KMS-11 (cell line): ENCODE results near the gene FAR2.

Experiments
- H2AFZ ChIP-seq: fragments of 200-600 bp; sonication (generic); 2 replicates; pipeline ENCODE4 v1.6.1; 2016; ENCODE audit warnings: antibody characterized with exemption, mixed run types, low read depth
- H3K27ac ChIP-seq: fragments of 200-600 bp; sonication (generic); 2 replicates; pipeline ENCODE4 v1.6.1; 2016; ENCODE audit warnings: mild to moderate bottlenecking, mixed run types
- H3K27me3 ChIP-seq: fragments of 200-600 bp; sonication (generic); 2 replicates; pipeline ENCODE4 v1.6.1; 2017; ENCODE audit warnings: mild to moderate bottlenecking, low read depth, mixed run types, moderate library complexity; ENCODE audit not compliant: insufficient read depth
- H3K36me3 ChIP-seq: fragments of 200-600 bp; sonication (generic); 2 replicates; pipeline ENCODE4 v1.6.1; 2017; ENCODE audit warnings: mild to moderate bottlenecking, mixed run types; ENCODE audit not compliant: insufficient read depth
- H3K4me1 ChIP-seq: fragments of 200-600 bp; sonication (generic); 2 replicates; pipeline ENCODE4 v1.6.1; 2016; ENCODE audit warnings: mild to moderate bottlenecking, low read depth, mixed run types; ENCODE audit not compliant: poor library complexity, severe bottlenecking
- H3K4me2 ChIP-seq: fragments of 200-600 bp; sonication (generic); 2 replicates; pipeline ENCODE4 v1.7.0; 2016; ENCODE audit warnings: mild to moderate bottlenecking, mixed run types
- H3K4me3 ChIP-seq: fragments of 200-600 bp; sonication (generic); IDR thresholded peaks from 2 replicates; pipeline ENCODE4 v1.6.1; 2017; ENCODE audit warnings: low read depth, low read length, mixed read lengths; ENCODE audit not compliant: insufficient read depth
- H3K79me2 ChIP-seq: fragments of 200-600 bp; sonication (generic); 2 replicates; pipeline ENCODE4 v1.6.1; 2016; ENCODE audit warnings: low read depth, mixed run types; ENCODE audit not compliant: insufficient read depth
- H3K9ac ChIP-seq: fragments of 200-600 bp; sonication (generic); 2 replicates; pipeline ENCODE4 v1.6.1; 2016; ENCODE audit warnings: mild to moderate bottlenecking, mixed run types
- H4K20me1 ChIP-seq: fragments of 200-600 bp; sonication (generic); 2 replicates; pipeline ENCODE4 v1.6.1; 2016; ENCODE audit warnings: mild to moderate bottlenecking, mixed run types; ENCODE audit not compliant: insufficient read depth
- TF ChIP-seq, protein P1 (sequence below): fragments of 200-600 bp; sonication (generic); conservative IDR thresholded peaks from 2 replicates; pipeline ENCODE4 v1.6.1; 2017; ENCODE audit warnings: low read depth, mild to moderate bottlenecking, antibody characterized with exemption, low read length, moderate library complexity, mixed read lengths

FAR2 gene

GRCh38 chr12:29155079-29155478 lies 6.0 kb downstream of the FAR2 start:
- no peak overlapping the region for H3K27ac ChIP-seq
- no peaks in the 10 kb centered on the region for H3K4me1 ChIP-seq
- no peak overlapping the region for H2AFZ ChIP-seq
- H3K79me2 ChIP-seq = no peaks in the 10 kb centered on the region
- H3K27me3 ChIP-seq = no peaks in the 10 kb centered on the region
- TF ChIP-seq, protein P1, sequence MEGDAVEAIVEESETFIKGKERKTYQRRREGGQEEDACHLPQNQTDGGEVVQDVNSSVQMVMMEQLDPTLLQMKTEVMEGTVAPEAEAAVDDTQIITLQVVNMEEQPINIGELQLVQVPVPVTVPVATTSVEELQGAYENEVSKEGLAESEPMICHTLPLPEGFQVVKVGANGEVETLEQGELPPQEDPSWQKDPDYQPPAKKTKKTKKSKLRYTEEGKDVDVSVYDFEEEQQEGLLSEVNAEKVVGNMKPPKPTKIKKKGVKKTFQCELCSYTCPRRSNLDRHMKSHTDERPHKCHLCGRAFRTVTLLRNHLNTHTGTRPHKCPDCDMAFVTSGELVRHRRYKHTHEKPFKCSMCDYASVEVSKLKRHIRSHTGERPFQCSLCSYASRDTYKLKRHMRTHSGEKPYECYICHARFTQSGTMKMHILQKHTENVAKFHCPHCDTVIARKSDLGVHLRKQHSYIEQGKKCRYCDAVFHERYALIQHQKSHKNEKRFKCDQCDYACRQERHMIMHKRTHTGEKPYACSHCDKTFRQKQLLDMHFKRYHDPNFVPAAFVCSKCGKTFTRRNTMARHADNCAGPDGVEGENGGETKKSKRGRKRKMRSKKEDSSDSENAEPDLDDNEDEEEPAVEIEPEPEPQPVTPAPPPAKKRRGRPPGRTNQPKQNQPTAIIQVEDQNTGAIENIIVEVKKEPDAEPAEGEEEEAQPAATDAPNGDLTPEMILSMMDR = no peak
- no peak overlapping the region for H3K4me2 ChIP-seq
- no peak overlapping the region for H3K9ac ChIP-seq
- H3K36me3 ChIP-seq = no peaks in the 10 kb centered on the region
- H4K20me1 ChIP-seq = no peaks in the 10 kb centered on the region
- no peak overlapping the region for H3K4me3 ChIP-seq

- Histone ChIP-seq H3K79me2 (no peaks in the 10 kb centered on the region), H3K4me2 (no peak overlapping the region), H3K27ac (no peak overlapping the region), H3K4me3 (no peak overlapping the region), H3K4me1 (no peaks in the 10 kb centered on the region), H4K20me1 (no peaks in the 10 kb centered on the region), H3K36me3 (no peaks in the 10 kb centered on the region), H3K27me3 (no peaks in the 10 kb centered on the region), H2AFZ (no peak overlapping the region), H3K9ac (no peak overlapping the region)
- TF ChIP-seq, protein P1 = no peak
Measured at GRCh38 chr12:29157486-29157946, 8.4 kb downstream of the FAR2 start.

GRCh38 chr12:29158115-29158763 lies 9.2 kb downstream of the FAR2 start:
- no peak overlapping the region for H2AFZ ChIP-seq
- no peaks in the 10 kb centered on the region for H3K4me1 ChIP-seq
- TF ChIP-seq, protein P1 = no peak
- H3K79me2 ChIP-seq = no peaks in the 10 kb centered on the region
- H3K4me2 ChIP-seq = no peak overlapping the region
- H3K9ac ChIP-seq = no peak overlapping the region
- H3K4me3 ChIP-seq = no peak overlapping the region
- no peak overlapping the region for H3K27ac ChIP-seq
- no peaks in the 10 kb centered on the region for H3K27me3 ChIP-seq
- H4K20me1 ChIP-seq = no peaks in the 10 kb centered on the region
- H3K36me3 ChIP-seq = no peaks in the 10 kb centered on the region

DNA sequence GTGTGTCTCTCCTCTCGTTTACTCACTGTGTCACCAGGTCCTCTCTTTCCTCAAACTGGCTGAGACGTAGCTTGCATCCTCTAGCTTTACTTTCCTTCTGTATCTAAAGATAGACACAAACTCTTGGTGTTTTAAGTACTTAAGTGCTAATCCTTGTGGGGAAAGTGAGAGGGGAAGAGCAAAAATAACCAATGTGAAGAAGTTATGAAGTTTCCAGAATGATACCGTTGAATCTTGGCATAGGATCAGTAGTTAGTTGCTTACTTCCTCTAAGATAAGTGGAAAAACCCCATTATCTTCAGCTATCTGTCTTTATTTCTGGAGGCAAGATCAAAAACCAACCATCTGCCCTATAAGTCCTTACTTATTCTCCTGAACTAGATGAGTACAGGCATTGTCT lies 10.6 kb downstream of the FAR2 start:
- H2AFZ ChIP-seq = no peak overlapping the region
- no peaks in the 10 kb centered on the region for H3K27me3 ChIP-seq
- no peaks in the 10 kb centered on the region for H3K36me3 ChIP-seq
- no peak overlapping the region for H3K4me2 ChIP-seq
- no peak overlapping the region for H3K9ac ChIP-seq
- H3K4me1 ChIP-seq = no peaks in the 10 kb centered on the region
- H3K79me2 ChIP-seq = no peaks in the 10 kb centered on the region
- no peak overlapping the region for H3K27ac ChIP-seq
- TF ChIP-seq, protein P1 = no peak
- no peak overlapping the region for H3K4me3 ChIP-seq
- no peaks in the 10 kb centered on the region for H4K20me1 ChIP-seq
